Measurements from ENCODE around the gene C18orf63.

DNA sequence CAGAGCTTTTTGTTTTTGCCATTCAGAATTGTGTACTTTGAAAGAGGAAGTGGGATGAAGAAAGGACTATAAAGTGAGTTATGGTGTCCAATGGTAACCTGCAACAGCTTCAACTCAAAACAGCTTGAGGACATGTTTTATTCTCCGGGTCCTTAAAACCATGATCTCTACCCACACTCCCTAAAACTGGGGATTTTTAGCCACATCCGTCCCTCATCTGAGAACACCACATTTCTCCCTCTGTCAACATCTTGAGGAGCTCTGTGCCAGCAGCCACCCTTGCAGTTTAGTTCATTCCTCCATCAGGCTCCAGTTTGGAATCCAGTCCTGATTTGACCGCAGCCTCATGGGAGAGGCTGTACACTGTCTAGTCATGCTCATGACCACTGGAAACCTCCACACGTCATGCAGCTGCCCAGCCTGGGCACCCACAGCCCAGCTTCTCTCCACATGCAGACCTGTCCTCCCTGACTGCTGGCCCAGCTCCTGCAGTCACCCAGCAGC lies 62.6 kb downstream of the C18orf63 start:
- no peak for TF ChIP-seq EZH2 (IDR thresholded peaks at IDR 0.05)
- no peak for TF ChIP-seq POLR2AphosphoS5 (IDR thresholded peaks at IDR 0.05; ENCODE audit: borderline replicate concordance, low read depth, low read length)

All from SK-N-MC (cell line).